WTC11 (cell line): Measurements from ENCODE around the gene MACROD2. TPM values are rescaled to one million over a fixed set of nuclear protein-coding genes. Genes with fewer than 3 reads are reported as not detected.

Source experiments
- ATAC-seq: fragments of 200-7000 bp; cut with Tn5 transposase; 2 replicates; pipeline ENCODE4 v1.10.0; 2021; ENCODE audit warnings: mild to moderate bottlenecking, moderate library complexity
- CTCF ChIA-PET: fragments of 300-600 bp; sonication (Branson Sonifier 250); formaldehyde crosslinking; loops from one replicate; lab custom pipeline; 2021; ENCODE audit warnings: antibody characterized with exemption; lab: Charles Lee
- POLR2A ChIA-PET: fragments of 350-600 bp; sonication (Branson Sonifier 250); formaldehyde crosslinking; loops from one replicate; lab custom pipeline; 2021; ENCODE audit warnings: antibody characterized with exemption; lab: Charles Lee
- DNase-seq: peaks from one replicate; pipeline ENCODE4 v3.0.0; 2021; ENCODE audit warnings: low spot score
- H3K27ac Mint-ChIP-seq: 2 replicates; pipeline ENCODE4 v1.8.0; 2021; ENCODE audit warnings: mixed read lengths
- H3K27me3 Mint-ChIP-seq: 2 replicates; pipeline ENCODE4 v1.8.0; 2021; ENCODE audit warnings: low read depth, mild to moderate bottlenecking, moderate library complexity, mixed read lengths
- H3K36me3 Mint-ChIP-seq: 2 replicates; pipeline ENCODE4 v1.8.0; 2021; ENCODE audit warnings: mixed read lengths
- H3K4me1 Mint-ChIP-seq: 2 replicates; pipeline ENCODE4 v1.8.0; 2022; ENCODE audit warnings: mixed read lengths
- H3K4me3 Mint-ChIP-seq: 2 replicates; pipeline ENCODE4 v1.8.0; 2021; ENCODE audit warnings: mild to moderate bottlenecking, moderate library complexity, mixed read lengths
- H3K9me3 Mint-ChIP-seq: 2 replicates; pipeline ENCODE4 v1.8.0; 2021; ENCODE audit warnings: mixed read lengths
- JAZF1 ChIP-seq: fragments of 250-450 bp; sonication (Bioruptor Pico); IDR thresholded peaks from 2 replicates; pipeline ENCODE4 v1.9.0; 2021; ENCODE audit warnings: moderate library complexity, mild to moderate bottlenecking, inconsistent platforms
- NR3C1 ChIP-seq: sonication (generic); formaldehyde crosslinking; conservative IDR thresholded peaks from 2 replicates; pipeline ENCODE4 v1.8.1; 2023; ENCODE audit warnings: low read depth, mild to moderate bottlenecking, missing genetic modification reagents
- PRRX2 ChIP-seq: fragments of 250-450 bp; sonication (Bioruptor Pico); IDR thresholded peaks from 2 replicates; pipeline ENCODE4 v1.8.0; 2021; ENCODE audit warnings: mild to moderate bottlenecking
- SMAD3 ChIP-seq: sonication (generic); formaldehyde crosslinking; IDR thresholded peaks from 2 replicates; pipeline ENCODE4 v1.8.0; 2022; ENCODE audit warnings: missing genetic modification reagents, mild to moderate bottlenecking, borderline replicate concordance
- TEAD1 ChIP-seq: sonication (generic); formaldehyde crosslinking; IDR thresholded peaks from 2 replicates; pipeline ENCODE4 v1.8.0; 2022; ENCODE audit warnings: mild to moderate bottlenecking, missing genetic modification reagents
- TEAD4 ChIP-seq: sonication (generic); formaldehyde crosslinking; IDR thresholded peaks from 2 replicates; pipeline ENCODE4 v1.8.0; 2022; ENCODE audit warnings: mild to moderate bottlenecking, missing genetic modification reagents
- ZNF396 ChIP-seq: fragments of 250-450 bp; sonication (Bioruptor Pico); IDR thresholded peaks from 2 replicates; pipeline ENCODE4 v1.8.0; 2021; ENCODE audit warnings: mild to moderate bottlenecking, moderate library complexity, borderline replicate concordance
- ZNF671 ChIP-seq: fragments of 250-450 bp; sonication (Bioruptor Pico); IDR thresholded peaks from 2 replicates; pipeline ENCODE4 v1.8.0; 2021; ENCODE audit warnings: mild to moderate bottlenecking
- total RNA-seq: library from RNA; stranded (reverse); gene quantifications from 3 replicates; pipeline ENCODE4 v1.2.3, GENCODE V29; 2021
- TF ChIP-seq, protein P1 (sequence below): sonication (generic); formaldehyde crosslinking; IDR thresholded peaks from 2 replicates; pipeline ENCODE4 v1.8.1; 2023; ENCODE audit warnings: mild to moderate bottlenecking, moderate library complexity, missing genetic modification reagents
- TF ChIP-seq, protein P2 (sequence below): sonication (generic); formaldehyde crosslinking; IDR thresholded peaks from 2 replicates; pipeline ENCODE4 v1.8.0; 2022; ENCODE audit warnings: missing genetic modification reagents
- TF ChIP-seq, protein P3 (sequence below): sonication (generic); formaldehyde crosslinking; IDR thresholded peaks from 2 replicates; pipeline ENCODE4 v1.8.1; 2022; ENCODE audit warnings: mild to moderate bottlenecking, moderate library complexity, missing genetic modification reagents
- TF ChIP-seq, protein P4 (sequence below): sonication (generic); formaldehyde crosslinking; IDR thresholded peaks from 2 replicates; pipeline ENCODE4 v1.8.1; 2023; ENCODE audit warnings: mild to moderate bottlenecking, missing genetic modification reagents

Gene MACROD2
- total RNA-seq, 1 experiment from 2014 or later, result 4.1 TPM

DNA sequence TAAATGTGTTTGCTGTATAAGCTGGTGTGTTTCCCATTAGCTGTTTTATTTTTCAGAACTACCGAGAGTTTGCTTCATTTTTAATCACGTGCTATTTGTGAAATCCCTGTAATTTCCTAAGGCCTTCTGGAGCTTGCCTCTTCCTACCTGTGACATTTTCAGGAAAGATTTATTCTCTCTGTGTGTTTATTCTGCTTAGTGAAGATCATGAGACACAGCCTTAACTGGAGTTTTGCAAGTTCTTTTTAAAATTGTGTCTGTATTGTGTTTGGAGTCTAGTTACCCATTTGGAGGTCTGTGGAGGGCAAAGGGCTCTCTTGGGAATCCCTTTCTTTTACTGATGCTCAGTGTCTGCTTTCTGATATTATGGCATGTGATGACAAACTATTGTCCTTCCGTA is 701.2 kb downstream of the MACROD2 start:
- Mint-ChIP-seq H3K27ac (no peak overlapping the region), H3K27me3 (no peaks in the 10 kb centered on the region), H3K4me1 (no peaks in the 10 kb centered on the region), H3K36me3 (no peaks in the 10 kb centered on the region), H3K9me3 (no peaks in the 10 kb centered on the region), H3K4me3 (no peak overlapping the region)
- TF ChIP-seq ZNF396 (CRISPR knock-in tag), result no peak
- no peak for TF ChIP-seq TEAD4
- CTCF ChIA-PET, result no interaction called here
- ATAC-seq, result no peak
- DNase-seq, result no peak
- POLR2A ChIA-PET, result no interaction called here

DNA sequence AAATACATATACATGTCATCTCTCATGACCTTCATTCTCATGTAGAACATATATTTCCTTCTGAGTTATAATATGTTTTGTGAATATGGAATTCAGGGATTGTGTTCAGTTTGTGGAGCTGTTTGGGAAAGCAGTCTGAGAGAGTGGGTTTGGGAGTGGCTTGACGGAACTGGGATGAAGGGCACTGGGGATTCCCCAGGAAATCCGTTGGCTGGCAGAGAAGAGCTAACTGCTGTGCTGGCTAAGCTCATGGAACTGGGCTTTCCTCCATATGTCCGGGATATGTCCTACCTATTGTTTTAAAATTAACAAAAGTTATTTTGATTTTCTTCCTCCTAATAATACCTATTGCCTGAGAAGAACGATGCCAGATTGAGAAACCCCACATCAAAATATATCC is 701.6 kb downstream of the MACROD2 start:
- no peaks in the 10 kb centered on the region for H3K27me3 Mint-ChIP-seq
- H3K36me3 Mint-ChIP-seq, result no peaks in the 10 kb centered on the region
- ChIA-PET CTCF (no interaction called here), POLR2A (no interaction called here)
- no peak for DNase-seq
- no peaks in the 10 kb centered on the region for H3K9me3 Mint-ChIP-seq
- no peak for TF ChIP-seq NR3C1 (CRISPR knock-in tag)
- no peak for TF ChIP-seq JAZF1
- TF ChIP-seq PRRX2 (CRISPR knock-in tag), result no peak
- H3K4me1 Mint-ChIP-seq, result no peaks in the 10 kb centered on the region
- no peak overlapping the region for H3K4me3 Mint-ChIP-seq
- ATAC-seq, result no peak
- H3K27ac Mint-ChIP-seq, result no peak overlapping the region

DNA sequence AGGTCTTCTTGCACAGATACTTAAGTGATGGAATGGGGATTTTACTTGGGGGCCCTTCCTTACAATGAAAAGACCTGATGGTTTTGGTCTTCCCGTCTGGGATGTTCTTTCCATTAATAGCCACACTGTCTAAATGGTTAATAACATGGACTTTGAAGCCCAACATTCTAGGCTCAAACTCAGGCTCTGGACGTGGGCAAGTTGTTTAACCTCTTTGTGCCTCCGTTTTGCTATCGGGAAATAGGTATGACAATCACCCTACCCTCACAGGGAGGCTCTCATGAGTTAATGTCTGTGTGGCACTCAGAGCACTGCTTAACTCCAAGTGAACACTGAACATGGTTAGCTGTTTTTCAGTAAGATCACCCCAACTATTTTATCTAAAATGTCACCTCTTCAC is 702.8 kb downstream of the MACROD2 start:
- ChIA-PET CTCF (no interaction called here), POLR2A (interaction anchor here (0.6 kb wide), 1 partner anchor 544 kb away, joined by 4 read pairs; no protein-coding TSS in a partner anchor)
- Mint-ChIP-seq H3K4me1 (no peaks in the 10 kb centered on the region), H3K4me3 (no peak overlapping the region), H3K9me3 (no peaks in the 10 kb centered on the region), H3K36me3 (no peaks in the 10 kb centered on the region), H3K27me3 (no peaks in the 10 kb centered on the region), H3K27ac (no peak overlapping the region)
- ATAC-seq, result no peak
- TF ChIP-seq, protein P1, sequence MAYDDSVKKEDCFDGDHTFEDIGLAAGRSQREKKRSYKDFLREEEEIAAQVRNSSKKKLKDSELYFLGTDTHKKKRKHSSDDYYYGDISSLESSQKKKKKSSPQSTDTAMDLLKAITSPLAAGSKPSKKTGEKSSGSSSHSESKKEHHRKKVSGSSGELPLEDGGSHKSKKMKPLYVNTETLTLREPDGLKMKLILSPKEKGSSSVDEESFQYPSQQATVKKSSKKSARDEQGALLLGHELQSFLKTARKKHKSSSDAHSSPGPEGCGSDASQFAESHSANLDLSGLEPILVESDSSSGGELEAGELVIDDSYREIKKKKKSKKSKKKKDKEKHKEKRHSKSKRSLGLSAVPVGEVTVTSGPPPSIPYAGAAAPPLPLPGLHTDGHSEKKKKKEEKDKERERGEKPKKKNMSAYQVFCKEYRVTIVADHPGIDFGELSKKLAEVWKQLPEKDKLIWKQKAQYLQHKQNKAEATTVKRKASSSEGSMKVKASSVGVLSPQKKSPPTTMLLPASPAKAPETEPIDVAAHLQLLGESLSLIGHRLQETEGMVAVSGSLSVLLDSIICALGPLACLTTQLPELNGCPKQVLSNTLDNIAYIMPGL (CRISPR knock-in tag), result no peak
- TF ChIP-seq, protein P2, sequence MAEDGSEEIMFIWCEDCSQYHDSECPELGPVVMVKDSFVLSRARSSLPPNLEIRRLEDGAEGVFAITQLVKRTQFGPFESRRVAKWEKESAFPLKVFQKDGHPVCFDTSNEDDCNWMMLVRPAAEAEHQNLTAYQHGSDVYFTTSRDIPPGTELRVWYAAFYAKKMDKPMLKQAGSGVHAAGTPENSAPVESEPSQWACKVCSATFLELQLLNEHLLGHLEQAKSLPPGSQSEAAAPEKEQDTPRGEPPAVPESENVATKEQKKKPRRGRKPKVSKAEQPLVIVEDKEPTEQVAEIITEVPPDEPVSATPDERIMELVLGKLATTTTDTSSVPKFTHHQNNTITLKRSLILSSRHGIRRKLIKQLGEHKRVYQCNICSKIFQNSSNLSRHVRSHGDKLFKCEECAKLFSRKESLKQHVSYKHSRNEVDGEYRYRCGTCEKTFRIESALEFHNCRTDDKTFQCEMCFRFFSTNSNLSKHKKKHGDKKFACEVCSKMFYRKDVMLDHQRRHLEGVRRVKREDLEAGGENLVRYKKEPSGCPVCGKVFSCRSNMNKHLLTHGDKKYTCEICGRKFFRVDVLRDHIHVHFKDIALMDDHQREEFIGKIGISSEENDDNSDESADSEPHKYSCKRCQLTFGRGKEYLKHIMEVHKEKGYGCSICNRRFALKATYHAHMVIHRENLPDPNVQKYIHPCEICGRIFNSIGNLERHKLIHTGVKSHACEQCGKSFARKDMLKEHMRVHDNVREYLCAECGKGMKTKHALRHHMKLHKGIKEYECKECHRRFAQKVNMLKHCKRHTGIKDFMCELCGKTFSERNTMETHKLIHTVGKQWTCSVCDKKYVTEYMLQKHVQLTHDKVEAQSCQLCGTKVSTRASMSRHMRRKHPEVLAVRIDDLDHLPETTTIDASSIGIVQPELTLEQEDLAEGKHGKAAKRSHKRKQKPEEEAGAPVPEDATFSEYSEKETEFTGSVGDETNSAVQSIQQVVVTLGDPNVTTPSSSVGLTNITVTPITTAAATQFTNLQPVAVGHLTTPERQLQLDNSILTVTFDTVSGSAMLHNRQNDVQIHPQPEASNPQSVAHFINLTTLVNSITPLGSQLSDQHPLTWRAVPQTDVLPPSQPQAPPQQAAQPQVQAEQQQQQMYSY (CRISPR knock-in tag), result no peak
- TF ChIP-seq SMAD3 (CRISPR knock-in tag) (no peak), TEAD1 (CRISPR knock-in tag) (no peak), ZNF671 (CRISPR knock-in tag) (no peak)
- TF ChIP-seq, protein P3, sequence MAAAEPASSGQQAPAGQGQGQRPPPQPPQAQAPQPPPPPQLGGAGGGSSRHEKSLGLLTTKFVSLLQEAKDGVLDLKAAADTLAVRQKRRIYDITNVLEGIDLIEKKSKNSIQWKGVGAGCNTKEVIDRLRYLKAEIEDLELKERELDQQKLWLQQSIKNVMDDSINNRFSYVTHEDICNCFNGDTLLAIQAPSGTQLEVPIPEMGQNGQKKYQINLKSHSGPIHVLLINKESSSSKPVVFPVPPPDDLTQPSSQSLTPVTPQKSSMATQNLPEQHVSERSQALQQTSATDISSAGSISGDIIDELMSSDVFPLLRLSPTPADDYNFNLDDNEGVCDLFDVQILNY (CRISPR knock-in tag), result no peak
- TF ChIP-seq, protein P4, sequence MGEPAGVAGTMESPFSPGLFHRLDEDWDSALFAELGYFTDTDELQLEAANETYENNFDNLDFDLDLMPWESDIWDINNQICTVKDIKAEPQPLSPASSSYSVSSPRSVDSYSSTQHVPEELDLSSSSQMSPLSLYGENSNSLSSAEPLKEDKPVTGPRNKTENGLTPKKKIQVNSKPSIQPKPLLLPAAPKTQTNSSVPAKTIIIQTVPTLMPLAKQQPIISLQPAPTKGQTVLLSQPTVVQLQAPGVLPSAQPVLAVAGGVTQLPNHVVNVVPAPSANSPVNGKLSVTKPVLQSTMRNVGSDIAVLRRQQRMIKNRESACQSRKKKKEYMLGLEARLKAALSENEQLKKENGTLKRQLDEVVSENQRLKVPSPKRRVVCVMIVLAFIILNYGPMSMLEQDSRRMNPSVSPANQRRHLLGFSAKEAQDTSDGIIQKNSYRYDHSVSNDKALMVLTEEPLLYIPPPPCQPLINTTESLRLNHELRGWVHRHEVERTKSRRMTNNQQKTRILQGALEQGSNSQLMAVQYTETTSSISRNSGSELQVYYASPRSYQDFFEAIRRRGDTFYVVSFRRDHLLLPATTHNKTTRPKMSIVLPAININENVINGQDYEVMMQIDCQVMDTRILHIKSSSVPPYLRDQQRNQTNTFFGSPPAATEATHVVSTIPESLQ (CRISPR knock-in tag), result no peak
- no peak for DNase-seq
